HUDEP-2 (cell line): ENCODE data around the gene OASL.

Experiments used
- DNase-seq, 76 experiments: peaks; one replicate each; lab custom pipeline; 2025; ENCODE audit not compliant: unreplicated experiment in 76 of 76; lab: John Stamatoyannopoulos, UW

OASL gene

DNA sequence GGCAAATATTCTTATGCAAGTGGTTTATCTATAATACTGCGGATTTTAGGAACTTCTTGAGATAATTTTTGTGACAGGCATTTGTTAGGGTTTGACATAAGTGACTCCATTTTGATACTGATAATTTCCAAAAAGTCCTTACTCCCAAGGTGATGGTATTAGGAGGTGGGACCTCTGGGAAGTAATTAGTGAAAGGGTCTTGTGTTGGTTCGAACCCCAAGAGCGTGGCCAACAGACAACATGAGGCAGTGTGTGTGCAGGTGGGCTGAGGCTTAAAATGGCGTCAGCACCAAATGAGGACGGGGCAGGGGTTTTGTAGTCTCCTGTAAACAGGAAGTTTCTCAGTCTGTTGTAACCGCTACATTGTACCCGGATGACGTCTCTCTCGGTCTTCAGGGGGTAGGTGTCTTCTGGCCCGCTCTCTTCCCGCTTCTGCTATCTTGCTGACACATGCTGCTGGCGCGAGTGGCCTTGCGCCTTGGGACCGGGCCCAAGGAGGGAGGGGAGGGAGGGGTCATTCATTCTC is 21.0 kb downstream of the OASL start:
- no peak for DNase-seq

DNA sequence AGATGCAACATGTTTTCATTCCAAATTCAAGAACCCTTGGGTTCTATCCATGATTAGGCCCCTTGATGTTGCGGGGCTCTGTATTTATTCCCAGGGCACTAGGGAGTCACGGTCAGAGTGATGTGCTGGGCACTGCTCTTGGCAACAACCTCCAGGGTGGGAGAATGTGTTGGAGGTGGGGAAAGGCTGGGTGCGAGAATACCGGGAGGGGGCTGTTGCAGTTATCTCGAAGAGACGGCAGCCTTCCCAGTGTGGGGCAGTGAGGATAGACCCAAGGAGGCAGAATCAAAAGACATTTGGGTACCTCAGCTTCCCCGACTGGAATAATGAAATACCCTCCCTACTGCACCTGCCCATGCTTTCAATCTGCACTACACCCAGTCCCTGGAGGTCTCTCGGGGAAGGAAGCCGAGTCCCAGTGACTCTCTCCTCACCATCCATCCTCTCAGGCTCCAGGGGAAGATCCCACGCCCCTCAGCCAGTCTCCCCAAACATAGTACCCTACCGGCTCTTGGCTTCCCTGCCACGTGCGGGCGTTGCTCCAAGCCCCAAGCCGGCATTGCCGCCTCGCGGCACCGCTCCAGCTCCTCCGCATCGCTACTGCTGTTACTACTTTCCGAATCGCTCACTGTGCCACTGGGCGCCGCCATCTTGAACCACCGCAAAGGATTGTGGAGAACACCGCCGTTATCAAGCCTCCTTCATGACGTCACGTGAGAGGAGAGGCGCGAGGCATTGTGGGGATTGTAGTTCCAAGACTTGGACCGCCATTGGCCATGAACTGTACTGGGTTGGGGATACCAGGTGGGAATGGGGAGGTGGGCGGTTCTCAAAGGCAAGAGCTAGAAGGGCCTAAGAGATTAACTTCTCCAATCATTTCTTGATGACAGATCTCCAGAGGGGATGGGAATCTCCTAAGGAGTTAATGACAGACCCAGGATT is 22.9 kb downstream of the OASL start, which contains the start of gene C12orf43:
C12orf43 (minus strand) TSS at position 663 of the 942 bp plus-strand sequence; CDS start at position 650, 13 bp downstream.
- peak in 75 of 76 experiments; percentile 11 to 91 (median 78) for DNase-seq

DNA sequence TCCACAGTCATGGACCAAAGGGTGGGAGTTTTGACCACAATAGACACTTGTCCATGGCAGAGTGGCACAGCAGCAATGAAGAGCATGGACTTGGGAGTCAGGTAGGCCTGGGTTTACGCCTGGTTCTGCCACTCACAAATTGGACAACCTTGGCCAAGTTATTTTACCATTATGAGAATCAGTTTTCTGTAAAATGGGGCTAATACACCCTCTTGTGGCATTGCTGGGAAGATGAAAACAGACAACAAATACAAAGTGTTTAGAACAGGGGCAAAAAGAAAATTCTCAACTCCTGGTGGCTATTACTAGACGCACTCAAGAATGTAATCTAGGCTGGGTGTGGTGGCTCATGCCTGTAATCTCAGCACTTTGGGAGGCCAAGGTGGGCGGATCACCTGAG is 25.3 kb downstream of the OASL start:
- no peak for DNase-seq

DNA sequence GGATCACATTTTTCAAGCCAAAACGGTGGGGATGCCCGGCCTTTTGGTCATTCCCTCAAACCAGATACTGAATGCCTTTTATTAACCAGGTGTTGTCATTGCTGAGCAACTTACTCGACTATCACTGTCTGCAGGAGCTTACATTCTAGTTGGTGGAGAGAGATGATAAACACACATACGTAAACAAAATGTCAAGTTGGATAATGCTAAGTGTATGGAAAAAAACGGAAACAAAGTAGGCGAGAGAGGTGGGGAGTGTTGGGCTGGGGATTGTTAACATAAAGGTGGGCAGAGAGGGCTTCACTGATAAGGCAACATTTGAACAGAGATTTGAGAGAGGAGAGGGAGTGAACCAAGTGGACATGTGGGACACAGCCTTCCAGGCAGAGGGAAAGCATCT is 27.2 kb downstream of the OASL start:
- DNase-seq = no peak

DNA sequence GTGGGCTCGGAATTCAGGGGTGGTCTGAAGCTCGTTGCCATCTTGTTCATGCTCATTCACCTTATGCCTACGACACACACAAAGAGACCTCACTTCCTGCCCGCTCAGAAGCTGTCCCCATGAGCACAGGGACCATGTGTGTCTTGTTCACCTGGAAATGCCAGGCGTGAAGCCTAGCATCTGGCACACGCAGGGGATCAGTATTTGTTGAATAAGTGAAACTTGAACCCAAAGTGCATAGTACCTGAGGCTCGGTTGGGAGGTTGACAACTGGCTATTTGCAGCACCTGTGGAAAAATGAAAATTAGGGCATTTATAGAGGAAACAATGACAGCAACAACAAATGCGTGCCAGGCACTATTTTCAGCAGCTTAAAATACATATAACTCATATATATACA is 28.2 kb downstream of the OASL start:
- DNase-seq = no peak

DNA sequence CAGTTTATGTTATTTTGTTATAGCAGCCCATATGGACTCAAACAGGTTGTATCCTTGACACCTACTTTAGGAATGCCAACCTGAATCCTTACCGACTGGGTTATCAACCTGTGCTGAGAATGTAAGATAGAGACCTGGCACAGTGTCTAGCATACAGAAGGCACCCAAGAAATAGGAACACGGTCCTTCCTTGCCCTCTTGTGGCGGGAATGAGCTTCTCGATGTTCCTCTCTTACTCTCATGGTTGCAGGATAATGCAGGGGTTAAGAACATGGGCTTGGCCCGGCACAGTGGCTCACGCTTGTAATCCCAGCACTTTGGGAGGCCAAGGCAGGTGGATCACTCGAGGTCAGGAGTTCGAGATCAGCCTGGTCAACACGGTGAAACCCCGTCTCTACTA is 29.3 kb downstream of the OASL start:
- DNase-seq = peak in 25 of 76 experiments; percentile 3 to 39 (median 14)

DNA sequence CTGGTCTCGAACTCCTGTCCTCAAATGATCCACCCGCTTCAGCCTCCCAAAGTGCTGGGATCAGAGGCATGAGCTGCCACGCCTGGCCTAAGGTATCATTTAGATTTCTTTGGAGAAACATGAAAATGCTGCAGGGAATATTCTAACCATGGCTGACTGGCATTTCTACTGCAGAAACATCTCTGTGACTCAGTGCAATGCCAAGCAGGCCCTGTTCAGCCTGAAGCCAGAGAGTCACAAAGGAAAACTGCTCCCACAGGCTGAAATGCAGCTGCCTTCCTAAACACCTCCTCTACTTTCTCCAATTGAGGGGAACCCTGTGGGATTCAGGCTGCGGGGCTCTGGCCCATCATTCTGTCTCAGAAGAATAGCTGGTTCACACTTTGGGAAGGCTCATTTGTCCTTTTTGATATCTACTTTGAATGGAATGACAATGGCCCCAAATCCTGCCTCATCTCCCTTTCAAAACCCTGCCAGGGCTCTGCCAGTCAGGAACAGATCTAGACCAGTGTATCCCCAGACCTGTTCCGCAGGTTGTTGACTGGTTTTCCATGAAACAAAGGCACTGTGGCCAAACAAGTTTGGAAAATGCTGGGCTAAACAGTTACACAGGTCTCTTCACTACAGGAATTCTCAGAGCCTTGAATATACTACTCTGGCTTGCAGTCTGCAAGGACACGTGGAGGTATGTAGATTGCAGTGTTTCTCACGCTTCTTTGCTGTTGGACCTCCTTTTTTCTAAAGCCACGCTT is 30.5 kb downstream of the OASL start:
- no peak for DNase-seq

DNA sequence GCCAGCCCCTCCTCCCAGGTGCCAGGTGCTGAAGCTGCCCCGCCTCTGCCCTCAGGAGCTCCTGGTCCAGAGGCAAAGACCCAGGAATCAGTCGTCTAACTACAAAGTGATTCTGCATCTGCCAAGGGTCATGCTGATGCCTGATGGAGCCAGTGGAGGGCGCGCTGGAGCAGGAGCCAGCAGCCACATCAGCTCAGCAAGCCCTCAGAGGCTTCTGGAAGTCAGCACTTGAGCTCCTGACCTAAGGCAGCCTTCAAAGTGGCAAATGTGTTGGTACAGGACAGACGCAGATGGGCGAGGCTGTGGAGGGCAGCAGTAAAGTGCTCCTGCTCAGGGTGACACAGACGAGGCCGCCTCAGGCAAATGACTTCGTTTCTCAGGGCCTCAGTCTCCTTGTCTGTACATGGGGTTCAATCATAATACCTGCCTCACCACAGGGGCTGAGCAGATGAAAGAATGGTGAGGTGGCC is 33.7 kb downstream of the OASL start:
- DNase-seq = peak in 47 of 76 experiments; percentile 1 to 59 (median 27)

DNA sequence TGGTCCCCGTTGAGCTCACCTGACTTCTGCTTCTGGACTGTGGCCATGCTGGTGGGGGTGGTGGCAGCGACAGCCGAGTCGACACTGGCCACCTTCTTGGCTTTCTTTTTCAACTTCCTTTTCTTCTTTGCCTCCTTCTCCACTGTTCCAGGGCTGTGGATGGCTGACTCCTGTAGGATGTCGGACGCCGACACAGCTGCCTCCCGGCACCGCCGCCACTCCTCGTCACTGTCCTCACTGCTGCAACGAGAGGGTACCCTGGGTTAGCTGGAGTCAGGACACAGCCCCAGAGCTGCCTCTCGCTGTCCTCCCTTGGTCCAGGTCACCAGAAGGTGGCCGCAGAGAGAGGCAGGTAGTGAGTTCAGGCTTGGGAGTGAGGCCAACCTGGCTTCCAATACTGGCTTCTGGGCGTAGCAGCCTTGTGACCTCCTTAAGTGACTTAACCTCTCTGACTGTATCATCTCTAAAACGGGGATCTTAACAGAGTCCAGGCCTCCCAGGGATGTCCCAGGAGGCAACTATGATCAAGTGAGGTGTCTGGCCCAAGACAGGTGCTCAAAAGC is 34.7 kb downstream of the OASL start:
- DNase-seq = no peak

DNA sequence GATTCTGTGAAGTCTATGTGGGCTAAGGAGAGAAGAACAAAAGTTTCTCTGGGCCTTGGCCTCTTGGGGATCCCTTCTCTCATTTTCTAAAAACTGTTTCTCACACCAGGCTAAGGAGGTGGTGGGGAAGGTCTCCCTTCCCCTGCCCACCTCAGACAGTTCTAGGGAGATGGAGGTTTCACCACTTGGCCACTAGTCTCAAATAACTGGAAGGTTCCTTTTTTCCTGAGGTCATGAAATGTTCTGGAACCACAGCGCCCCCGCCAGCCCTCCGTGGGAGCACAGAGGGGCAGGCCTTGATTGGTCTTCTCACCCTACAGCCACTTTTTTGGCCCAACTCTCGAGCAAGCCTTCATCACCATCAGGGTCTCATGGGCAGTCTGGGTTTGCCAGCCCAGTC is 35.4 kb downstream of the OASL start:
- peak in 2 of 76 experiments; percentile 2 to 12 for DNase-seq

DNA sequence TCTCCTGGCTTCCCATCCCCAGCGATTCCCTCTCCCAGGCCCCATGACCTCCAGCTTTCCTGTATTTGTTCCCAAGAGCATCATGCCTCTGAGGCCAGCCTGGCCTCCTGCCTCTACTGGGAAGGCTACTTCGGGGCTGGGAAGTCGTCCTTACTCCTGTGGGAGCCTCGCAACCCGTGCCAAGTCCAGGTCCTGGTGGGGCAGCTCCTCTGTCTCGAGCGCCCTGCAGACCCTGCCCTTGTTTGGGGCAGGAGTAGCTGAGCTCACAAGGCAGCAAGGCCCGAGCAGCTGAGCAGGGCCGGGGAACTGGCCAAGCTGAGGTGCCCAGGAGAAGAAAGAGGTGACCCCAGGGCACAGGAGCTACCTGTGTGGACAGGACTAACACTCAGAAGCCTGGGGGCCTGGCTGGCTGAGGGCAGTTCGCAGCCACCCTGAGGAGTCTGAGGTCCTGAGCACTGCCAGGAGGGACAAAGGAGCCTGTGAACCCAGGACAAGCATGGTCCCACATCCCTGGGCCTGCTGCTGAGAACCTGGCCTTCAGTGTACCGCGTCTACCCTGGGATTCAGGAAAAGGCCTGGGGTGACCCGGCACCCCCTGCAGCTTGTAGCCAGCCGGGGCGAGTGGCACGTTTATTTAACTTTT is 37.1 kb downstream of the OASL start:
- DNase-seq = no peak

DNA sequence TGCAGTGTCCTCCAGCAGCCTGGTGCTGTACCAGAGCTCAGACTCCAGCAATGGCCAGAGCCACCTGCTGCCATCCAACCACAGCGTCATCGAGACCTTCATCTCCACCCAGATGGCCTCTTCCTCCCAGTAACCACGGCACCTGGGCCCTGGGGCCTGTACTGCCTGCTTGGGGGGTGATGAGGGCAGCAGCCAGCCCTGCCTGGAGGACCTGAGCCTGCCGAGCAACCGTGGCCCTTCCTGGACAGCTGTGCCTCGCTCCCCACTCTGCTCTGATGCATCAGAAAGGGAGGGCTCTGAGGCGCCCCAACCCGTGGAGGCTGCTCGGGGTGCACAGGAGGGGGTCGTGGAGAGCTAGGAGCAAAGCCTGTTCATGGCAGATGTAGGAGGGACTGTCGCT is 38.0 kb downstream of the OASL start:
- DNase-seq = no peak

DNA sequence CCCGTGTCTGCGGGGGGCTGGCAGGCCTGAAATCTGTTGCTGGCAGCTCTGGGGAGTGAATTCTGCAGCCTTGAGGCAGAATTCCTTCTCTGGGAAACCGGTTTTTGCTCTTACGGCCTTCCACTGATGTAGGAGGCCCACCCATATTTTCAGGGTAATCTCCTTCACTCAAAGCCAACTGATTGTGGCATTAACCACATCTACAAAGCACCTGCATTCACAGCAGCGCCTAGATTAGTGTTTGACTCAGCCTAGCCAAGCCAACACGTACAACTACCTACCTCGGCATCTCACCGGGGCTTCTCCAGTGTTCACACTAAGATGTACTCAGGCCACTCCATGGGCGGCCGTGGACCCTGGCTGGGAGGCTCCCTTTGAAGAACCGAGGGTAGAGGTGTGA is 38.5 kb downstream of the OASL start:
- DNase-seq = no peak

DNA sequence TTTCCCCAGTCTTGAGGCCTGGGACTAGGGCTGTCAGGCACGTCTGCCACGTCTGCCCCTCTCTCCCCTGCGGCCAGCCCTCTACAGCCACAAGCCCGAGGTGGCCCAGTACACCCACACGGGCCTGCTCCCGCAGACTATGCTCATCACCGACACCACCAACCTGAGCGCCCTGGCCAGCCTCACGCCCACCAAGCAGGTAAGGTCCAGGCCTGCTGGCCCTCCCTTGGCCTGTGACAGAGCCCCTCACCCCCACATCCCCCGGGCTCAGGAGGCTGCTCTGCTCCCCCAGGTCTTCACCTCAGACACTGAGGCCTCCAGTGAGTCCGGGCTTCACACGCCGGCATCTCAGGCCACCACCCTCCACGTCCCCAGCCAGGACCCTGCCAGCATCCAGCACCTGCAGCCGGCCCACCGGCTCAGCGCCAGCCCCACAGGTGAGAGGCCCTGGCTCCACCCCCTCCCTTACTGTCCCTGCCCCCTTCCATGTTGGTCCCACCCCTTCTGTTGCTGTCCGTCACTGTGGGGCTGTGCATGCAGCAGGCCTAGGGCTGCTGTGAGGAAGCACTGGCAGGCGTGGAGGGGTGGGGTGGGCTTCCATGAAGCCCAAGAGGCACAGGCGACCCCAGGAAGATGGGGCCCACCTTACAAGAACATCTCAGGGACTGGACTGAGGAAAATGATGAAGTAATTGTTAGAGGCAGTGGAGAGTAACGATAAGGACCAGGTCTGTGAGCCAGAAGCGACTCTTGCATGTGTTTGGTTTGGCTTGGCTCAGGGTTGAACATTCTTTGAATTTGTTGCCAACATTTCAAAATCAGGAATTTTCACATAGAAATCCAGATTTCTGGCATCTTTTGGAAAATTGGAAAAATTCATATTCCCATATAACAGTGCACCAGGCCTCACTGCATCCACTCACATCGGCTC is 39.6 kb downstream of the OASL start:
- no peak for DNase-seq

DNA sequence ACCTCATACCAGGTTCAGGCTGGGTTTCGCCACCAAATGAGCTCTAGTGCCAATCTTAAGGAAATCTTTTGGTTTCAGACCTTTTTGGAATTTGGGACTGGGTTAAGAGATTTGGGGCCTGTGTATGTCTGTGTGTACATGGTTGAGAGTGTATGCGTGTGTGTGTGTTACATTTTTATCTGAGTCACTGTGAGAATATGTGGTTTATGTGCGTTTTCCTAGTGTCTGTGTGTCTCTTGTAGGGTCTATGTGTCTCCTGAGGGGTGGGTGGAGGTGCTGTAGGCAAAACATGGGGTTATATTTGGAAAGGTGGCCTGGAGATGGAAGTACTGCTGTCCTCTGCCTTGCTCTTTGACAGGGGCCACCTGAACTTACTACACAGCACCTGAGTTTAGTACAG is 40.6 kb downstream of the OASL start:
- DNase-seq = no peak

DNA sequence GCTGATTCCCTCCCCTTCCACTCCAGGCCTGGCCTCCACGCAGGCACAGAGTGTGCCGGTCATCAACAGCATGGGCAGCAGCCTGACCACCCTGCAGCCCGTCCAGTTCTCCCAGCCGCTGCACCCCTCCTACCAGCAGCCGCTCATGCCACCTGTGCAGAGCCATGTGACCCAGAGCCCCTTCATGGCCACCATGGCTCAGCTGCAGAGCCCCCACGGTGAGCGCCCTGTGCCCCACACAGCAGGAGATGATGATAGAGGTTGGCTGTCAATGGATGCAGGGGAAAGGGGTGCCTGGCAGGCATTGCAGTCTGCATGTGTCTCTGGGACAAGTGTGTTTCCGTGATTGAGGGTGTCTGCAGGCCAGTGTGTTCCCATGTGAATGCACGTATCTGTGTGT is 41.6 kb downstream of the OASL start:
- DNase-seq = no peak

DNA sequence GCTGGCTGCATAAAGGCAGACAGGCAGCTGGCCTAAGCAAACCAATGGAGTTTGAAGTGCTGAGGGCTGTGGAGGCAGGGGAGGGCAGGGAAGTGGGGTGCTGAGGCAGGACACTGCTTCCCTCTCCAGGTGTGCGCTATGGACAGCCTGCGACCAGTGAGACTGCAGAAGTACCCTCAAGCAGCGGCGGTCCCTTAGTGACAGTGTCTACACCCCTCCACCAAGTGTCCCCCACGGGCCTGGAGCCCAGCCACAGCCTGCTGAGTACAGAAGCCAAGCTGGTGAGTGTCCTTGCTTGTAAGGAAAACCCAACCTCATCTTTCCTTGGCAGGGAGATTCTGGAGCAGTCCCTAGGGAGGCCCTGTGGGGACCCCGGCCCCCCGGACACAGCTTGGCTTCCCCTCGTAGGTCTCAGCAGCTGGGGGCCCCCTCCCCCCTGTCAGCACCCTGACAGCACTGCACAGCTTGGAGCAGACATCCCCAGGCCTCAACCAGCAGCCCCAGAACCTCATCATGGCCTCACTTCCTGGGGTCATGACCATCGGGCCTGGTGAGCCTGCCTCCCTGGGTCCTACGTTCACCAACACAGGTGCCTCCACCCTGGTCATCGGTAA is 42.8 kb downstream of the OASL start:
- DNase-seq = no peak

DNA sequence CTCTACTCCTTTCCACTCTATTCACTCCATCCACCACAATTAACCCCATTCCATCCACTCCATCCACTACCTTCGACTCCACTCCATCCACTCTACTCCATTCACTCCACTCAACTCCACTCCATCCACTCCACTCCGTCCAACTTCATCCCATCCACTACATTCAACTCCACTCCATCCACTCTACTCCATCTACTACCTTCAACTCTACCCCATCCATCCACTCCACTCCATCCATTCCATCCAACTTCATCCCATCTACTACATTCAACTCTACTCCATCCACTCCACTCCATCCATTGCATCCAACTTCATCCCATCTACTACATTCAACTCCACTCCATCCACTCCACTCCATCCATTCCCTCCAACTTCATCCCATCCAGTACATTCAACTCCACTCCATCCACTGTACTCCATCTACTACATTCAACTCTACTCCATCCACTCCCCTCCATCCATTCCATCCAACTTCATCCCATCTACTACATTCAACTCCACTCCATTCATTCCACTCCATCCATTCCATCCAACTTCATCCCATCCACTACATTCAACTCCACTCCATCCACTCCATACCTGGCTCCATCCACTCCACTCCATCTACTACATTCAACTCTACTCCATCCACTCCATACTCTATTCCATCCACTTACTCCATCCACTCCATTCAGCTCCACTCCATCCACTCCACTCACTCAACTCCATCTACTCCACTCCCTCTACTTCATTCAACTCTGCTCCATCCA is 44.3 kb downstream of the OASL start:
- DNase-seq = no peak
